AG09309 (cell line): ENCODE results near the gene IGFL2.
A peak's percentile ranks its signal among the peaks of the same experiment; 100 is the strongest.
"Not testable (repeated sequence)": the region's sequence is repeated elsewhere in the genome, so short reads cannot be mapped to it uniquely, and the experiment has no call there.

Source experiments
- DNase-seq: peaks from one replicate; pipeline ENCODE4 v3.0.0-alpha.2; 2010; ENCODE audit warnings: low read depth
- H3K4me3 ChIP-seq: 2 replicates; pipeline ENCODE4 v1.5.1; 2011; ENCODE audit warnings: mild to moderate bottlenecking, low read depth, low read length, moderate library complexity; ENCODE audit not compliant: control insufficient read depth
- CTCF ChIP-seq: IDR thresholded peaks from 2 replicates; pipeline ENCODE4 v1.5.1; 2011; ENCODE audit warnings: mild to moderate bottlenecking, low read depth, low read length, inconsistent platforms; ENCODE audit not compliant: insufficient read depth, control insufficient read depth; ENCODE audit errors: missing control alignments

Gene IGFL2

GRCh38 chr19:46186717-46187101 lies 38.7 kb downstream of the IGFL2 start:
- DNase-seq, result no peak

GRCh38 chr19:46189971-46190888 lies 42.2 kb downstream of the IGFL2 start:
- DNase-seq, result no peak
- H3K4me3 ChIP-seq, result no peak overlapping the region
- TF ChIP-seq CTCF, result no peak

More at GRCh38 chr19:46186717-46187101, 38.7 kb downstream of the IGFL2 start:
- no peak for TF ChIP-seq CTCF
- H3K4me3 ChIP-seq, result no peak overlapping the region

GRCh38 chr19:46191356-46191755 lies 43.3 kb downstream of the IGFL2 start:
- no peak overlapping the region for H3K4me3 ChIP-seq
- TF ChIP-seq CTCF, result no peak
- DNase-seq, result no peak

- no peak for DNase-seq
- H3K4me3 ChIP-seq, result no peak overlapping the region
- no peak for TF ChIP-seq CTCF
Observed at GRCh38 chr19:46191972-46192371, 43.9 kb downstream of the IGFL2 start.

GRCh38 chr19:46192626-46192991 lies 44.6 kb downstream of the IGFL2 start:
- not testable (repeated sequence) for DNase-seq, H3K4me3 ChIP-seq

GRCh38 chr19:46192992-46193650 lies 45.1 kb downstream of the IGFL2 start:
- H3K4me3 ChIP-seq, result no peak overlapping the region

More at GRCh38 chr19:46192992-46193650, 45.1 kb downstream of the IGFL2 start:
- no peak for TF ChIP-seq CTCF
- peak; percentile 27 for DNase-seq
